Activated CD4-positive, alpha-beta T cell treated with anti-CD3 and anti-CD28 coated beads, Interleukin-2, amount 10 ng/mL, durations not matched to agents 7 days and 5 days (primary cell): ENCODE measurements around the gene LGMN. TPM values are rescaled to one million over a fixed set of nuclear protein-coding genes. Genes with fewer than 3 reads are reported as not detected.
"Not testable (repeated sequence)": the region's sequence is repeated elsewhere in the genome, so short reads cannot be mapped to it uniquely, and the experiment has no call there.

Source experiments
- CTCF ChIA-PET: fragments of 350-600 bp; sonication (Branson Sonifier 250); formaldehyde crosslinking; loops from one replicate; lab custom pipeline; 2021; ENCODE audit warnings: antibody characterized with exemption; lab: Charles Lee
- POLR2A ChIA-PET: fragments of 350-600 bp; sonication (Branson Sonifier 250); formaldehyde crosslinking; loops from one replicate; lab custom pipeline; 2021; ENCODE audit warnings: antibody characterized with exemption; lab: Charles Lee
- DNase-seq: peaks from one replicate; pipeline ENCODE4 v3.0.0-alpha.2; 2020
- H3K27ac Mint-ChIP-seq: one replicate; pipeline ENCODE4 v1.8.0; 2021; ENCODE audit warnings: mild to moderate bottlenecking, moderate library complexity, mixed read lengths
- H3K27me3 Mint-ChIP-seq: one replicate; pipeline ENCODE4 v1.8.0; 2021; ENCODE audit warnings: mixed read lengths
- H3K36me3 Mint-ChIP-seq: one replicate; pipeline ENCODE4 v1.8.0; 2021; ENCODE audit warnings: low read depth, mixed read lengths
- H3K4me1 Mint-ChIP-seq: one replicate; pipeline ENCODE4 v1.8.0; 2021; ENCODE audit warnings: mixed read lengths
- H3K4me3 Mint-ChIP-seq: one replicate; pipeline ENCODE4 v1.8.0; 2021; ENCODE audit warnings: mild to moderate bottlenecking, moderate library complexity, mixed read lengths
- H3K9me3 Mint-ChIP-seq: one replicate; pipeline ENCODE4 v1.8.0; 2021; ENCODE audit warnings: mixed read lengths
- total RNA-seq, 2 experiments: library from RNA; stranded (reverse); gene quantifications; one replicate each; pipeline ENCODE4 v1.2.3, GENCODE V29; 2021

The LGMN gene
- total RNA-seq, 2 experiments from 2014 or later, result 4.7 to 4.8 TPM

DNA sequence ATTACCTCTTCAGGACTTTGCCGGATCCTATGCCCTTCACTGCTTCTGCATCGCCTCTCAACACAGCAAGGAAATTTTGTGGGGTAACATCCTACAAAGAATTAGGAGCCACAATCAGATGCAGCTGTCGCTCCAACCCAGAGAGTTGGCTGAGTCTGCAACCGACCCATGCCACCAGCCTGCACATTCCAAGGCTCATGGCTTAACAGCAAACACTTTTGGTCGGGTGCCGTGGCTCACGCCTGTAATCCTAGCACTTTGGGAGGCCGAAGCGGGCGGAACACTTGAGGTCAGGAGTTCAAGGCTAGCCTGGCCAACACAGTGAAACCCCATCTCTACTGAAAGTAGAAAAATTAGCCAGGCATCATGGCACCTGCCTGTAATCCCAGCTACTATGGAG, 32.3 kb downstream of the LGMN start:
- Mint-ChIP-seq H3K27ac (no peak overlapping the region), H3K4me3 (no peak overlapping the region), H3K36me3 (no peaks in the 10 kb centered on the region), H3K4me1 (peaks cover 7% of the 10 kb centered on the region), H3K27me3 (no peaks in the 10 kb centered on the region), H3K9me3 (no peaks in the 10 kb centered on the region)
- ChIA-PET POLR2A (no interaction called here), CTCF (interaction anchor here (1.2 kb wide), 1 partner anchor 68 kb away, joined by 8 read pairs; no protein-coding TSS in a partner anchor)
- DNase-seq, result no peak

DNA sequence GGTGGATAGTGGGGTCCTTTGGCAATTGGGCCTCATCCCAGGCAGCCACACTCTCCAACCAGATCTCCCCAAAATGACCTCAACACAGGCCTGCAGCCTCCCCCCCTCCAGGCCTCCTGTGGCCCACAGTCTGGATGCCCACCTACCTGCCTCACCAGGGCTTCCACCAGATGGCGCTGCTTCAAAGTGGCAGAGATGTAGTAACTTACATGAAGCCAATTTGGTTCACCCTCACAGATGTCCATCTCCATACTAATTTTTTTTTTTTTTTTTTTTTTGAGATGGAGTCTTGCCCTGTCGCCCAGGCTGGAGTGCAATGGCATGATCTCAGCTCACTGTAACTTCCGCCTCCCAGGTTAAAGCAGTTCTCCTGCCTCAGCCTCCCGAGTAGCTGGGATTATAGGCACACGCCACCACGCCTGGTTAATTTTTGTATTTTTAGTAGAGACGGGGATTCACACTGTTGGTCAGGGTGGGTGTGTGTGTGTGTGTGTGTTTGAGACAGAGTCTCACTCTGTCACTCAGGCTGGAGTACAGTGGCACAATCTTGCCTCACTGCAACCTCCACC, 33.6 kb downstream of the LGMN start:
- H3K27ac Mint-ChIP-seq, H3K4me3 Mint-ChIP-seq, H3K9me3 Mint-ChIP-seq, H3K36me3 Mint-ChIP-seq, H3K4me1 Mint-ChIP-seq, POLR2A ChIA-PET, H3K27me3 Mint-ChIP-seq: not testable (repeated sequence)
- DNase-seq, result peak; percentile 88
- CTCF ChIA-PET, result interaction anchor here (0.6 to 1.5 kb wide), 12 partner anchors 11 to 433 kb away, joined by 3 to 8 read pairs (median 4); no protein-coding TSS in a partner anchor

DNA sequence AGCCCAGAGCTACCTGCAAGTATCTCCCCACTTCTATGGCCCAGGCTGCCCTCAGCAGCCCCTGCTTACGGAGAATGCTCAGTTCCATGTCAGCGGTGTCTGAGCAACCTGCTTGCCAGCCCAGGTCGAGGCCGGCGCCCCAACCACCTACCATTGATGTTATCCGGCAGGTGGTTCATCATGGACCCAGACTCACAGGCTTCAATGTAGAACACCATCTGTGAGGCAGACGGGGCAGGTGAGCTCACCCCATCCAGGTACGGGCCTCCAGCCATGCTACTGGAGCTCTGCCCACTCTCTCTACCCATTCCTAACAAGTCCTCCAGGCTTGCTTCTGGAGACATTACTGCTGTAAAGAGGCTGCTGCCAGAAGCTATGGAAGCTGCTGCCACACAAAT, 35.8 kb downstream of the LGMN start:
- CTCF ChIA-PET, result interaction anchor here (0.8 to 1.5 kb wide), 3 partner anchors 14 to 77 kb away, joined by 3 to 4 read pairs (median 3); no protein-coding TSS in a partner anchor
- H3K9me3 Mint-ChIP-seq, result no peaks in the 10 kb centered on the region
- no peak overlapping the region for H3K4me3 Mint-ChIP-seq
- H3K27me3 Mint-ChIP-seq, result no peaks in the 10 kb centered on the region
- POLR2A ChIA-PET, result no interaction called here
- no peak for DNase-seq
- no peak overlapping the region for H3K27ac Mint-ChIP-seq
- peaks cover 3% of the 10 kb centered on the region for H3K4me1 Mint-ChIP-seq
- no peaks in the 10 kb centered on the region for H3K36me3 Mint-ChIP-seq

DNA sequence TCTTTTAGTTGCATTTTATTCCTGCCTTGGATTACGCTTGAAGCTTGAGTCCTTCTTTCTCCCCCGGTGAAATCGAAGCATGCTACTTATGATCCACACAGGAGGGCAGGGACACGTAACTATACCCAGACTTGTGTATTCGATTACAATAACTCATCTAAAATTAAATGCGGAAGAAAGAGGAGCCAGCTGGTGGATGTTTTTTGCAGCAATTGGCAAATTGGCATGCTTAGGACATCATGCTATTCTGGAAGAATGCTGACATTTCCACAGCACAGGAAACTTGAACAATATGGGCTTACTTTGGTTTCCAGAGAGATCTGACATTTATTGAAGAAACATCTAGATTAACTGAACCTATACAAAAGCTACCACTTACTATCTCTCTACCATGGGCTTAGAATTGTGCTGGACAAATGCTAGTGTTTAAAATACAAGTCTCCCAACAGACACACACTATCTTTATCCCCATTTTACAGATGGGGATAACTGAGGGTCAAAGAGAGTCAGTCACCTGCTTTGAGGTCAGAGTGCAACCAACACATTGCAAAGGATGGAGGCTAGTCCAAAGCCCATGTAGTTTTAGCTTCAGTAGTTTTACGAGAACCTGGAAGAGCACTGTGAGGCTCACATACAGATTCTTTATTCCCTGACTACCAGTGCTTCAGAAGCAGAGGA, 36.3 kb downstream of the LGMN start:
- Mint-ChIP-seq H3K27ac (no peak overlapping the region), H3K27me3 (no peaks in the 10 kb centered on the region), H3K4me3 (no peak overlapping the region), H3K36me3 (no peaks in the 10 kb centered on the region), H3K9me3 (no peaks in the 10 kb centered on the region), H3K4me1 (no peaks in the 10 kb centered on the region)
- DNase-seq, result no peak
- POLR2A ChIA-PET, result no interaction called here
- CTCF ChIA-PET, result interaction anchor here (0.8 to 1.5 kb wide), 3 partner anchors 14 to 77 kb away, joined by 3 to 4 read pairs (median 3); no protein-coding TSS in a partner anchor

DNA sequence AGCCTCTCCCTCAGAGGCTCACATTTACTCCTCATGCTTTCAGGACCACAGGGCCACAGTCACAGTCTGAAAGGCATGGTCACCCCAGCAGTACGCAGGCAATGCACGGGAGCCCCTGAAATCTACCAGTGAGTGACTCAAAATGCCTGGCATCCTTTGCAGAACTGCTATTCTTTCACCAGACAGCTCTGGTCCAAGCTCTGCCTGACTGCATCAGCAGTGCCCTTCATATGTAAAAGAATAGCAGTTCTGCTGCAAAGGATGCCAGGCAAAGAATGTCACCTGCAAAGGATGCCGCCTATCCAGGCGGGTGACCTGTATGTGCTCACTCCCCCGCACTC, 38.5 kb downstream of the LGMN start:
- CTCF ChIA-PET, result interaction anchor here (1.5 kb wide), 1 partner anchor 30 kb away, joined by 4 read pairs; no protein-coding TSS in a partner anchor
- POLR2A ChIA-PET, result no interaction called here
- no peaks in the 10 kb centered on the region for H3K36me3 Mint-ChIP-seq
- no peaks in the 10 kb centered on the region for H3K27me3 Mint-ChIP-seq
- no peak overlapping the region for H3K4me3 Mint-ChIP-seq
- no peak for DNase-seq
- no peaks in the 10 kb centered on the region for H3K4me1 Mint-ChIP-seq
- no peak overlapping the region for H3K27ac Mint-ChIP-seq
- H3K9me3 Mint-ChIP-seq, result no peaks in the 10 kb centered on the region

DNA sequence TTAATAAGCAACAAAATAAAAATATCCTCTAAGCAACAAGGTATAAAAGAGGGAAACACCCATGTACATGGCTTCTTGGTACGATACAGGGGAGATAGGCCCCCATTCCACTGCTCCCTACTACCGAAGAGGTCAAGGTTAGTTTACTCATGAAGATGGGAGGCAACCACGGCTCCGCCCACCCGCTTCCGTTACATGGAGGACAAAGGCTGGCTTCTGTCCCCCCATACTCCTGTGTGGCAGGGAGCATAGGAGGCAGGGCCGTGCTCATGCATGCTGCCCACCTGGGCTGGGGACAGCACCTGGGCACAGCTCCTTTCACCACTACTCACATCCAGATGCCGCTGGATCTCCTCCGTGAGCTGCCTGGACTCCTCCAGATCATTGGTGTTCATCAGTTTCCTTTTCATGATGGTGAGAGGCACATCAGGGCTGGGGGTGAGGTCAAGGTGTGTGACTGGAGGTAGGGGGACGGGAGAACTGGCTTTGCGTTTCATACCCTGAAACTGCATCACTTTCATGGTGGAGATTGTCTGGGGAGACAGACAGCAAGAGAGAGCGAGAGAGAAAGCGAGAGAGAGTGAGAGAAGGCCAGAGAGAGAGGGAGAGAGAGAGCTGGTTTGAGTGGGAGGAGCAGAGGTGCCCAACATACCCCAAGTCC, 39.0 kb downstream of the LGMN start:
- no peaks in the 10 kb centered on the region for H3K27me3 Mint-ChIP-seq
- no peak overlapping the region for H3K4me3 Mint-ChIP-seq
- H3K4me1 Mint-ChIP-seq, result no peaks in the 10 kb centered on the region
- no peaks in the 10 kb centered on the region for H3K9me3 Mint-ChIP-seq
- CTCF ChIA-PET, result interaction anchor here (0.6 to 1.5 kb wide), 3 partner anchors 19 to 316 kb away, joined by 3 to 5 read pairs (median 4); no protein-coding TSS in a partner anchor
- POLR2A ChIA-PET, result no interaction called here
- no peaks in the 10 kb centered on the region for H3K36me3 Mint-ChIP-seq
- no peak overlapping the region for H3K27ac Mint-ChIP-seq
- no peak for DNase-seq

DNA sequence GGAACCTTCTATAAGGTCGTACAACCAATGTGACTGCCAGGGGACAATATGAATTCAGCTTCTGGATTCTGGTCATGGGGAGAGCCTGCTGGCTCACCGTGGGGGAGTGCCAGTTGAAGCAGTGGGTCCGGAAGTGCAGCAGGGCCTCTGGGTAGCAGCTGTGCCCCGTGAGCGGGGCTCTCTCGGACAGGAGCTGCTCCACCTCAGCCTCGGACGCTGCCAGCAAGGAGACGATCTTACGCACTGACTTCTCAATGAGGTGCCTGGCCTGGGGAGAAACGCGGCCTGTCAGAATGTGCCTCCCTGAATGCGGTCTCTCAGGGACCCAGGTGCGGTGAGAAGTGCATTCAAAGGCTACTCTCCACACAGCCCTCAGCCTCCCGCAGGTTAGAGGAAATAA, 42.0 kb downstream of the LGMN start:
- Mint-ChIP-seq H3K4me3 (no peak overlapping the region), H3K9me3 (no peaks in the 10 kb centered on the region), H3K27ac (no peak overlapping the region), H3K36me3 (no peaks in the 10 kb centered on the region), H3K27me3 (no peaks in the 10 kb centered on the region), H3K4me1 (no peaks in the 10 kb centered on the region)
- DNase-seq, result no peak
- ChIA-PET POLR2A (no interaction called here), CTCF (no interaction called here)

DNA sequence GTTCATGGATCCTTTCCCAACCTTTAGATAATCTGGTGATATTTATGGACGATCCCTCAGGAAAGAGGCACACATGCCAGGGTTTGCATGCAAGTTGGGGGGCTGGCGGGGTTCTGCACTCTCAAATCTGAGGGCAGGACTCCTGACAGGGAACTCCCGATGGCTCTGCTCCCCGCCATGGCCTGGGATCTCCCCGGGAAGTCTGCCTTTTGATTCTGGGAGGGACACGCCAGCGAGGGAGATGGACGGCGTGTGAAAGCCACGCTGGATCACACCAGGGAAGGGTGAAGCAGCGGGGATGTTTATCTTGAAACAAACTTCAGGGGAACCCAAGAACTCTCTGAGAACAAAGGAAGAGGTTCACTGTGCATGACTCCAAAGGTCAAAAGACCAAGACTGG, 43.6 kb downstream of the LGMN start:
- no peaks in the 10 kb centered on the region for H3K4me1 Mint-ChIP-seq
- H3K9me3 Mint-ChIP-seq, result no peaks in the 10 kb centered on the region
- H3K36me3 Mint-ChIP-seq, result no peaks in the 10 kb centered on the region
- no peak overlapping the region for H3K4me3 Mint-ChIP-seq
- no peak overlapping the region for H3K27ac Mint-ChIP-seq
- no peak for DNase-seq
- CTCF ChIA-PET, result no interaction called here
- POLR2A ChIA-PET, result no interaction called here
- H3K27me3 Mint-ChIP-seq, result no peaks in the 10 kb centered on the region

DNA sequence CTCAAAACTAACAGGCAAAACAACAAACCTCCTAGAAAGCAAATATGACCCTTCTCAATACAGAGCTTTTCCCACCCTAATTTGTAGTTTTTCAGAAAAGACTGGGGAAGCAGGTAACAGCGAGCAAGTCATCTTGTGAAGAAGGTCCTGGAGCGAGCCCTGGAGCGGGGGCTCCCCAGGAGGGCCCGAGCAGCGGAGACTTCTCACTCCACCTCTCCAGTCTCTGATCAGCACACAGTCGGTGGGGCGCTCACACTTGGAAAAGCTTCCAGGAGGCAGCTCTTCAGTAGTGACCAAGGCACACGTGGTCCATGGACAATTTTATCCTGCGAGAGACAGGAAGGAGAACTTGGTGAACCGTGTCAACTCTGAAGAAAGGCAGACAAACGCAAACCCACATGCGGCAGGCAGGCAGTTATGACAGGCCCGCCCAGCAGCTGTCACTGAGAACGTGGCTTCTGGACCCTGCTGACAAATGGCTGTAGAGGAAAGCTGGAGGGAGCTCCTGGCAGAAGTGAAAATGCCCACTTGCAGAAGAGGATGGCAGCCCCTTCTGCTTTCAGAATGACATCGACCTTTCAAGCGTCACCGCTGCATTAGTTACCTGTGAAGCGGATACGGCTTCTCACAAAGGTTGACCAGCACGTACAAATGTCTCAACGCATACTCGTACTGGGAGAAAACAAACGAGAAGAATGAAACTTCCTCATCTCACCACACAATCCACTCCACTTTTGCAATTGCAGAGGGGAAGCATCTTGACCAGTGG, 44.2 kb downstream of the LGMN start:
- Mint-ChIP-seq H3K36me3 (no peaks in the 10 kb centered on the region), H3K27me3 (no peaks in the 10 kb centered on the region), H3K4me1 (no peaks in the 10 kb centered on the region), H3K9me3 (no peaks in the 10 kb centered on the region), H3K27ac (no peak overlapping the region), H3K4me3 (no peak overlapping the region)
- POLR2A ChIA-PET, result no interaction called here
- CTCF ChIA-PET, result interaction anchor here (1.0 to 1.2 kb wide), 3 partner anchors 14 to 50 kb away, joined by 3 read pairs; no protein-coding TSS in a partner anchor
- DNase-seq, result no peak

DNA sequence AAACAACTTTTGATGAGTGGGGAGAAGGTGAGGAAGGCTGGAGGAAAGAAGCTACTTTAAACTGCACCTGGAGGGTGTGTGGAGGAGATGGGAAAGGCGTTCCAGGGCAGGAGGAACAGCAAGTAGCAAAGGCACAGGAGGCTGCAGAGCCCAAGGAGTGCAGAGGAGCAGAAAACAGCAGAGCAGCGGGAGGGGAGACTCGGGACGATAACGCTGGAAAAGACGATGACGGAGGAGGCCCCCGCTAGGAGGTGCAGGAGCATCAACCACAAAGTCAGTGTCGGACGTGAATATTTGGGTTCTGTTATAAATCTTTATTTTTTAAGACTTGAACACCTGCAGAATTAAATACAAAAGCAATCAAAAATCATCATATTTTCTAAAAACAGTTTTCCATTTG, 44.9 kb downstream of the LGMN start:
- CTCF ChIA-PET, result interaction anchor here (1.0 to 1.2 kb wide), 3 partner anchors 14 to 51 kb away, joined by 3 read pairs; no protein-coding TSS in a partner anchor
- no peaks in the 10 kb centered on the region for H3K36me3 Mint-ChIP-seq
- H3K27ac Mint-ChIP-seq, result no peak overlapping the region
- no peaks in the 10 kb centered on the region for H3K27me3 Mint-ChIP-seq
- POLR2A ChIA-PET, result no interaction called here
- no peak for DNase-seq
- H3K9me3 Mint-ChIP-seq, result no peaks in the 10 kb centered on the region
- no peak overlapping the region for H3K4me3 Mint-ChIP-seq
- no peaks in the 10 kb centered on the region for H3K4me1 Mint-ChIP-seq

DNA sequence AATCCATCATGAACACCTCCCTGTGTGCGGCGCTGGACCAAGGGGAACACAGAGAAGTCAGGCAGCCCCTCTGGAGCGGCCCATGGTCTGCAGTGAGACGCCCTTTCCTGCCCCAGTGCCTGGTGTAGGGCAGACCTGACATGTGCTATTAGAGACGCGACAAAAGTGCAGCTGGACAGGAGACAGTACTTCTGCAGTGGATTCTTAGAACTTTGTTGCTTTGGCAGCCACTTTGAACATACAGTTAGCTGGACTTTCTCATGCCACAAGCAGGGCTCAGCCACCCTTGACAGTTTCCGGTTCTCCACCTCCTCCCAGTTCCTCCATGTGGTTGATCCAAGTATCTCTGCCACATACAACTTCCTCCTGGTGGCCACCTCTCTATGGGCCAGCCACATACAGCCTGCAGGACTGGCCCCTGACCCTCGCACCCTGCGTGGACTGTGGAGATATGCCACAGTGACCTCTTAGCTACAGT, 45.9 kb downstream of the LGMN start:
- no peak overlapping the region for H3K4me3 Mint-ChIP-seq
- H3K9me3 Mint-ChIP-seq, result no peaks in the 10 kb centered on the region
- no peaks in the 10 kb centered on the region for H3K36me3 Mint-ChIP-seq
- H3K4me1 Mint-ChIP-seq, result no peaks in the 10 kb centered on the region
- no peak overlapping the region for H3K27ac Mint-ChIP-seq
- H3K27me3 Mint-ChIP-seq, result peaks cover 3% of the 10 kb centered on the region
- POLR2A ChIA-PET, result no interaction called here
- DNase-seq, result no peak
- CTCF ChIA-PET, result interaction anchor here (0.6 to 1.2 kb wide), 2 partner anchors 16 to 733 kb away, joined by 3 read pairs; no protein-coding TSS in a partner anchor

DNA sequence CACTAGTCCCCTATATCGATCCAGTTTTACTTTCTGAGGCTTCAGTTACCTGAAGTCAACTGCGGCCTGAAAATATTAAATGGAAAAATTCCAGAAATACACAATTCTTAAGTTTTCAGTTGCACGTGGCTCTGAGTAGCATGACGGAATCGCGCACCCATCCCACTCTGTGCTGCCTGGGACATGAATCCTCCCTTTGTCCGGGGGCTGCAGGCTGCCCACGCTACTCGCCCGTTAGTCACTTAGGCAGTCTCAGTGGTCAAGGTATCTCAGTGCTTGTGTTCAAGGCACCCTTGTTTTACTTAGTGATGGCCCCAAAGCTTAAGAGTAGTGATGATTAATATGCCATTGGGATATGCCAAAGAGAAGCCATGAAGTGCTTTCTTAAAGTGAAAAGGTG, 46.6 kb downstream of the LGMN start:
- Mint-ChIP-seq H3K36me3 (no peaks in the 10 kb centered on the region), H3K9me3 (no peaks in the 10 kb centered on the region), H3K27me3 (peaks cover 3% of the 10 kb centered on the region), H3K27ac (no peak overlapping the region), H3K4me1 (no peaks in the 10 kb centered on the region), H3K4me3 (no peak overlapping the region)
- POLR2A ChIA-PET, result no interaction called here
- CTCF ChIA-PET, result no interaction called here
- no peak for DNase-seq
